Suppressor macrophage treated with lipopolysaccharide for 4 hours (primary cell): ENCODE results near the gene SEMA5B.

ENCODE experiments used
- DNase-seq: peaks from one replicate; pipeline ENCODE4 v3.0.0-alpha.2; 2020

Gene SEMA5B

GRCh38 chr3:122992676-122993075 lies 34.9 kb downstream of the SEMA5B start:
- DNase-seq: no peak

- DNase-seq: no peak
Observed at GRCh38 chr3:122992133-122992532, 35.4 kb downstream of the SEMA5B start.

GRCh38 chr3:122991236-122991985 lies 36.2 kb downstream of the SEMA5B start:
- no peak for DNase-seq

- DNase-seq: no peak
Observed at GRCh38 chr3:122989856-122990575, 37.5 kb downstream of the SEMA5B start.

- no peak for DNase-seq
Observed at GRCh38 chr3:122988508-122988907, 39.1 kb downstream of the SEMA5B start.

- no peak for DNase-seq
Observed at GRCh38 chr3:122987736-122988319, 39.7 kb downstream of the SEMA5B start.

- DNase-seq: no peak
Observed at GRCh38 chr3:122987231-122987630, 40.3 kb downstream of the SEMA5B start.

GRCh38 chr3:122986693-122987179 lies 40.8 kb downstream of the SEMA5B start:
- no peak for DNase-seq

- no peak for DNase-seq
Observed at GRCh38 chr3:122985539-122985938, 42.0 kb downstream of the SEMA5B start.

GRCh38 chr3:122984650-122985049 lies 42.9 kb downstream of the SEMA5B start:
- DNase-seq: no peak

GRCh38 chr3:122984007-122984406 lies 43.6 kb downstream of the SEMA5B start:
- no peak for DNase-seq

- no peak for DNase-seq
Observed at GRCh38 chr3:122982216-122983185, 45.1 kb downstream of the SEMA5B start.

- peak; percentile 75 for DNase-seq
Observed at GRCh38 chr3:122979211-122979610, 48.4 kb downstream of the SEMA5B start.

- DNase-seq: no peak
Observed at GRCh38 chr3:122978569-122978968, 49.0 kb downstream of the SEMA5B start.

- DNase-seq: no peak
Observed at GRCh38 chr3:122977746-122978466, 49.7 kb downstream of the SEMA5B start.

- DNase-seq: peak; percentile 49
Observed at GRCh38 chr3:122975924-122976293, 51.7 kb downstream of the SEMA5B start.

- DNase-seq: no peak
Observed at GRCh38 chr3:122975163-122975923, 52.2 kb downstream of the SEMA5B start.

GRCh38 chr3:122974764-122975162 lies 52.8 kb downstream of the SEMA5B start:
- no peak for DNase-seq

GRCh38 chr3:122973893-122974615 lies 53.5 kb downstream of the SEMA5B start:
- no peak for DNase-seq

- no peak for DNase-seq
Observed at GRCh38 chr3:122972141-122972540, 55.4 kb downstream of the SEMA5B start.
